Measurements from ENCODE around the gene GLIS2.

The GLIS2 gene

GRCh38 chr16:4334724-4335495 lies 19.0 kb downstream of the GLIS2 start:
- Histone ChIP-seq H3K36me3 (replicated peaks; ENCODE audit: low read depth, low read length) (peaks cover 2% of the 10 kb centered on the region), H3K27ac (ENCODE audit: low read length) (no peak overlapping the region), H4K20me1 (ENCODE audit: insufficient read depth, low read length) (no peaks in the 10 kb centered on the region), H2AFZ (ENCODE audit: low read depth, low read length) (no peak overlapping the region), H3K4me3 (ENCODE audit: low read length) (no peak overlapping the region), H3K4me2 (ENCODE audit: low read length) (no peak overlapping the region), H3K27me3 (ENCODE audit: low read depth, low read length) (no peaks in the 10 kb centered on the region), H3K9me3 (ENCODE audit: insufficient read depth, low read length) (no peaks in the 10 kb centered on the region), H3K9ac (ENCODE audit: low read length) (no peak overlapping the region), H3K79me2 (ENCODE audit: low read length) (no peaks in the 10 kb centered on the region), H3K4me1 (ENCODE audit: low read length) (no peaks in the 10 kb centered on the region)
- TF ChIP-seq CTCF (IDR thresholded peaks at IDR 0.05; ENCODE audit: low read depth, low read length): no peak
- no peak for TF ChIP-seq EZH2phosphoT487 (IDR thresholded peaks at IDR 0.05; ENCODE audit: low read depth)

DNA sequence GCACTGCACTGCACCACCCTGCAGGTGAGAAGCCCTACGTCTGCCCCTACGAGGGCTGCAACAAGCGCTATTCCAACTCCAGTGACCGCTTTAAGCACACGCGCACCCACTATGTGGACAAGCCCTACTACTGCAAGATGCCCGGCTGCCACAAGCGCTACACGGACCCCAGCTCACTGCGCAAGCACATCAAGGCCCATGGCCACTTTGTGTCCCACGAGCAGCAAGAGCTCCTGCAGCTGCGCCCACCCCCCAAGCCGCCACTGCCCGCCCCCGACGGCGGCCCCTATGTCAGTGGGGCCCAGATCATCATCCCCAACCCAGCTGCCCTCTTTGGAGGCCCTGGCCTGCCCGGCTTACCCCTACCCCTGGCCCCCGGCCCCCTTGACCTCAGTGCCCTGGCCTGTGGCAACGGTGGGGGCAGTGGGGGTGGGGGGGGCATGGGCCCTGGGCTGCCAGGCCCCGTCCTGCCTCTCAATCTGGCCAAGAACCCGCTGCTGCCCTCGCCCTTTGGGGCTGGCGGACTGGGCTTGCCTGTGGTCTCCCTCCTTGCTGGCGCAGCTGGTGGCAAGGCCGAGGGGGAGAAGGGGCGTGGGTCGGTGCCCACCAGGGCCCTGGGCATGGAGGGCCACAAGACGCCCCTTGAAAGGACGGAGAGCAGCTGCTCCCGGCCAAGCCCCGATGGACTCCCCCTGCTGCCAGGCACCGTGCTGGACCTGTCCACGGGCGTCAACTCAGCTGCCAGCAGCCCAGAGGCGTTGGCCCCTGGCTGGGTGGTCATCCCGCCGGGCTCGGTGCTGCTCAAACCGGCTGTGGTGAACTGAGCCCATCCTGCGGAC lies 21.1 kb downstream of the GLIS2 start:
- H3K27ac ChIP-seq (ENCODE audit: low read length): no peak overlapping the region
- H3K27me3 ChIP-seq (ENCODE audit: low read depth, low read length): no peaks in the 10 kb centered on the region
- peaks cover 8% of the 10 kb centered on the region for H3K36me3 ChIP-seq (replicated peaks; ENCODE audit: low read depth, low read length)
- H4K20me1 ChIP-seq (ENCODE audit: insufficient read depth, low read length): no peaks in the 10 kb centered on the region
- H3K9ac ChIP-seq (ENCODE audit: low read length): no peak overlapping the region
- no peak overlapping the region for H2AFZ ChIP-seq (ENCODE audit: low read depth, low read length)
- no peak overlapping the region for H3K4me2 ChIP-seq (ENCODE audit: low read length)
- TF ChIP-seq EZH2phosphoT487 (IDR thresholded peaks at IDR 0.05; ENCODE audit: low read depth) (no peak), CTCF (IDR thresholded peaks at IDR 0.05; ENCODE audit: low read depth, low read length) (no peak)
- H3K9me3 ChIP-seq (ENCODE audit: insufficient read depth, low read length): no peaks in the 10 kb centered on the region
- no peaks in the 10 kb centered on the region for H3K4me1 ChIP-seq (ENCODE audit: low read length)
- H3K4me3 ChIP-seq (ENCODE audit: low read length): no peak overlapping the region
- H3K79me2 ChIP-seq (ENCODE audit: low read length): no peaks in the 10 kb centered on the region; the same call in 1 of the 2 replicates

DNA sequence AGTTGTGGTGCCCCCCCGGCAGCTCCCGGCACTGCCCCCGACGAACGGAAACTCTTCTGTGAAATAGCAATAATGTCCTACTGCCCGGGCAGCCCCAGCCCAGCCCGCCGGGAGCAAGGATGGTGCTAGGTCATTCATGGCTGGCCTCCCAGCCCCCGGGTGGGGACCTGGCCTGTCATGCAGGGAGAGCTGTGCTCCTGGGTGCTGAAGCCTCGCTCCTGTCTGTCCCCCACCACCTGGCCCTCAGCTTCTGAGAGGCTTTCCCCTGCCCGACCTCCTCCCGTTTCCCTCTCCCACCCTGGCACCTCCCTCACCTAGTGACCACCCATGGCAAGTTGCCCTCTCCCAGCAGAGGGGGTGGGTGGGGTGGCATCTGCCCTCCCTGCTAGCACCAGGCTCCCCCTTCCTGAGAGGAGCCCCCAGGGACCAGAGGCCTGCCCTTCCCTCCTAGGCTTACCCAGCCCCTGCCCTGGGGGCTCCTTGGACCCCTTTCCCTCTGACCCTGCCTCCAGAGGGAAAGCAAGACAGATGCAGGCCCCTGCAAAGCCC lies 21.7 kb downstream of the GLIS2 start:
- Histone ChIP-seq H3K9me3 (ENCODE audit: insufficient read depth, low read length) (no peaks in the 10 kb centered on the region), H2AFZ (ENCODE audit: low read depth, low read length) (no peak overlapping the region), H3K27ac (ENCODE audit: low read length) (no peak overlapping the region), H3K9ac (ENCODE audit: low read length) (no peak overlapping the region), H3K79me2 (ENCODE audit: low read length) (peaks cover 2% of the 10 kb centered on the region; the same call in 1 of the 2 replicates), H3K36me3 (replicated peaks; ENCODE audit: low read depth, low read length) (peaks cover 8% of the 10 kb centered on the region), H3K4me3 (ENCODE audit: low read length) (no peak overlapping the region), H3K4me1 (ENCODE audit: low read length) (no peaks in the 10 kb centered on the region), H4K20me1 (ENCODE audit: insufficient read depth, low read length) (no peaks in the 10 kb centered on the region), H3K4me2 (ENCODE audit: low read length) (no peak overlapping the region), H3K27me3 (ENCODE audit: low read depth, low read length) (no peaks in the 10 kb centered on the region)
- no peak for TF ChIP-seq CTCF (IDR thresholded peaks at IDR 0.05; ENCODE audit: low read depth, low read length)
- TF ChIP-seq EZH2phosphoT487 (IDR thresholded peaks at IDR 0.05; ENCODE audit: low read depth): no peak

GRCh38 chr16:4338125-4338582 lies 22.3 kb downstream of the GLIS2 start:
- Histone ChIP-seq H3K4me1 (ENCODE audit: low read length) (no peaks in the 10 kb centered on the region), H4K20me1 (ENCODE audit: insufficient read depth, low read length) (no peaks in the 10 kb centered on the region), H3K27ac (ENCODE audit: low read length) (no peak overlapping the region), H3K9me3 (ENCODE audit: insufficient read depth, low read length) (no peaks in the 10 kb centered on the region), H3K27me3 (ENCODE audit: low read depth, low read length) (no peaks in the 10 kb centered on the region), H3K4me3 (ENCODE audit: low read length) (no peak overlapping the region), H3K9ac (ENCODE audit: low read length) (no peak overlapping the region), H3K4me2 (ENCODE audit: low read length) (no peak overlapping the region), H3K79me2 (ENCODE audit: low read length) (peaks cover 7% of the 10 kb centered on the region), H3K36me3 (replicated peaks; ENCODE audit: low read depth, low read length) (peaks cover 8% of the 10 kb centered on the region), H2AFZ (ENCODE audit: low read depth, low read length) (no peak overlapping the region)
- TF ChIP-seq EZH2phosphoT487 (IDR thresholded peaks at IDR 0.05; ENCODE audit: low read depth) (no peak), CTCF (IDR thresholded peaks at IDR 0.05; ENCODE audit: low read depth, low read length) (no peak)

Data from OCI-LY3 (cell line).